PC-3 (cell line): ENCODE data around the gene PACRG. TPM values are rescaled to one million over a fixed set of nuclear protein-coding genes. Genes with fewer than 3 reads are reported as not detected.

ENCODE experiments used
- ATAC-seq: fragments of 200-7000 bp; cut with Tn5 transposase; 2 replicates; pipeline ENCODE4 v1.9.1; 2020; ENCODE audit warnings: mild to moderate bottlenecking, moderate library complexity
- BruUV-seq: library from RNA; stranded (reverse); fragments of 400-500 nt; replicated peaks from 2 replicates; lab custom pipeline; 2021; lab: Mats Ljungman, UMichigan
- CTCF ChIA-PET: fragments of 300-600 bp; sonication (Branson Sonifier 250); formaldehyde crosslinking; loops from one replicate; lab custom pipeline; 2022; ENCODE audit warnings: antibody characterized with exemption; lab: Charles Lee
- POLR2A ChIA-PET: fragments of 300-600 bp; sonication (Branson Sonifier 250); formaldehyde crosslinking; loops from one replicate; lab custom pipeline; 2022; ENCODE audit warnings: antibody characterized with exemption; ENCODE audit not compliant: unreplicated experiment; lab: Charles Lee
- DNase-seq: peaks from one replicate; pipeline ENCODE4 v3.0.0-alpha.2; 2015
- H2AFZ ChIP-seq: fragments of 300-600 bp; sonication (generic); 2 replicates; pipeline ENCODE4 v1.6.0; 2016; ENCODE audit warnings: antibody characterized with exemption, low read length
- H3F3A ChIP-seq: fragments of 300-600 bp; sonication (generic); one replicate; pipeline ENCODE4 v1.6.0; 2017; ENCODE audit warnings: antibody characterized with exemption, low read length, control low read depth, mild to moderate bottlenecking; ENCODE audit not compliant: unreplicated experiment
- H3K27ac ChIP-seq: fragments of 300-600 bp; sonication (generic); 2 replicates; pipeline ENCODE4 v1.5.1; 2016; ENCODE audit warnings: mild to moderate bottlenecking, low read length
- H3K27me3 ChIP-seq: fragments of 300-600 bp; sonication (generic); 2 replicates; pipeline ENCODE4 v1.6.1; 2016; ENCODE audit warnings: low read length, mixed read lengths
- H3K36me3 ChIP-seq: fragments of 300-600 bp; sonication (generic); 2 replicates; pipeline ENCODE4 v1.6.1; 2016; ENCODE audit warnings: low read depth, mixed run types, low read length, mixed read lengths
- H3K4me1 ChIP-seq: fragments of 300-600 bp; sonication (generic); 2 replicates; pipeline ENCODE4 v1.5.1; 2016; ENCODE audit warnings: low read length; ENCODE audit not compliant: insufficient read depth
- H3K4me2 ChIP-seq: fragments of 300-600 bp; sonication (generic); 2 replicates; pipeline ENCODE4 v1.6.0; 2016; ENCODE audit warnings: low read length
- H3K4me3 ChIP-seq: fragments of 300-600 bp; sonication (generic); 2 replicates; pipeline ENCODE4 v1.5.1; 2016; ENCODE audit warnings: mild to moderate bottlenecking, low read length, mixed read lengths
- H3K79me2 ChIP-seq: fragments of 300-600 bp; sonication (generic); 2 replicates; pipeline ENCODE4 v1.6.1; 2017; ENCODE audit warnings: low read length, mixed read lengths
- H3K9ac ChIP-seq: fragments of 300-600 bp; sonication (generic); 2 replicates; pipeline ENCODE4 v1.6.0; 2016; ENCODE audit warnings: mild to moderate bottlenecking, low read length
- H3K9me2 ChIP-seq: fragments of 300-600 bp; sonication (generic); replicated peaks from 2 replicates; pipeline ENCODE4 v1.6.1; 2016; ENCODE audit warnings: mixed run types, low read length, mixed read lengths
- H3K9me3 ChIP-seq: fragments of 300-600 bp; sonication (generic); 2 replicates; pipeline ENCODE4 v1.6.1; 2016; ENCODE audit warnings: low read length, mixed read lengths
- H4K20me1 ChIP-seq: fragments of 300-600 bp; sonication (generic); 2 replicates; pipeline ENCODE4 v1.6.1; 2016; ENCODE audit warnings: low read length, mixed read lengths
- EZH2 ChIP-seq: fragments of 300-600 bp; sonication (generic); IDR thresholded peaks from one replicate; pipeline ENCODE4 v1.6.1; 2017; ENCODE audit warnings: antibody characterized with exemption, mild to moderate bottlenecking, low read length; ENCODE audit not compliant: unreplicated experiment
- EZH2phosphoT487 ChIP-seq: fragments of 300-600 bp; sonication (generic); IDR thresholded peaks from 2 replicates; pipeline ENCODE4 v1.6.1; 2018; ENCODE audit warnings: mild to moderate bottlenecking, antibody characterized with exemption, low read length, borderline replicate concordance
- intact Hi-C: fragments of 100-400 bp; cut with micrococcal nuclease; formaldehyde crosslinking; loops from 2 replicates; pipeline ENCODE4 v1.9.0; 2023
- total RNA-seq: library from RNA; depleted of rRNA; stranded (reverse); fragments of >200 nt; gene quantifications from 2 replicates; pipeline ENCODE4 v1.2.3, GENCODE V29; 2014
- TF ChIP-seq, protein P1 (sequence below): fragments of 300-600 bp; sonication (generic); conservative IDR thresholded peaks from 2 replicates; pipeline ENCODE4 v1.5.1; 2017; ENCODE audit warnings: antibody characterized with exemption, low read depth, mild to moderate bottlenecking, low read length

Gene PACRG
- total RNA-seq, 1 experiment from 2014 or later, result not detected

DNA sequence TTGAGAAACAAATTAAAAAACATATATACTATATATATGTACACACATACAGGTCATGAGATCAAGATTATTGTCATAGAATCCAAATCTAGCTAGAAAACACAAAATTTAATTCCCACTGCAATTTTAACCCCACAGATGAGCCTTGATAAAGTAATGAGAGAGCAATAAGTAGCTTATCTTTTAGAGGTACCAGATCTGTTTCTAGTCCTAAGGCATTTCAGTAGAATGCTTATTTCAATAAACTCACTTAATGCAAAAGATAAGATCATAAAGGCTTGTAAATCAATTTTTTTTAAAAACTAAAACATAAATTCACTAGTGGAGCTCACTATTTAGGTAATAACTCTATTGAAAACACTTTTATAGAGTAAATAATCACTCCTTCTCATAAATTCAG, 47.4 kb upstream of the PACRG start:
- no peaks in the 10 kb centered on the region for H3K9me3 ChIP-seq
- CTCF ChIA-PET, result no interaction called here
- H3K27ac ChIP-seq, result no peak overlapping the region
- POLR2A ChIA-PET, result no interaction called here
- no peak overlapping the region for H3K9ac ChIP-seq
- H2AFZ ChIP-seq, result no peak overlapping the region
- H3K36me3 ChIP-seq, result no peaks in the 10 kb centered on the region
- intact Hi-C loops, result no loop called here
- TF ChIP-seq EZH2 (no peak), EZH2phosphoT487 (no peak)
- TF ChIP-seq, protein P1, sequence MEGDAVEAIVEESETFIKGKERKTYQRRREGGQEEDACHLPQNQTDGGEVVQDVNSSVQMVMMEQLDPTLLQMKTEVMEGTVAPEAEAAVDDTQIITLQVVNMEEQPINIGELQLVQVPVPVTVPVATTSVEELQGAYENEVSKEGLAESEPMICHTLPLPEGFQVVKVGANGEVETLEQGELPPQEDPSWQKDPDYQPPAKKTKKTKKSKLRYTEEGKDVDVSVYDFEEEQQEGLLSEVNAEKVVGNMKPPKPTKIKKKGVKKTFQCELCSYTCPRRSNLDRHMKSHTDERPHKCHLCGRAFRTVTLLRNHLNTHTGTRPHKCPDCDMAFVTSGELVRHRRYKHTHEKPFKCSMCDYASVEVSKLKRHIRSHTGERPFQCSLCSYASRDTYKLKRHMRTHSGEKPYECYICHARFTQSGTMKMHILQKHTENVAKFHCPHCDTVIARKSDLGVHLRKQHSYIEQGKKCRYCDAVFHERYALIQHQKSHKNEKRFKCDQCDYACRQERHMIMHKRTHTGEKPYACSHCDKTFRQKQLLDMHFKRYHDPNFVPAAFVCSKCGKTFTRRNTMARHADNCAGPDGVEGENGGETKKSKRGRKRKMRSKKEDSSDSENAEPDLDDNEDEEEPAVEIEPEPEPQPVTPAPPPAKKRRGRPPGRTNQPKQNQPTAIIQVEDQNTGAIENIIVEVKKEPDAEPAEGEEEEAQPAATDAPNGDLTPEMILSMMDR, result no peak
- no peaks in the 10 kb centered on the region for H3F3A ChIP-seq
- BruUV-seq, result no TSS peak
- no peak overlapping the region for H3K4me2 ChIP-seq
- H3K9me2 ChIP-seq, result no peaks in the 10 kb centered on the region
- no peaks in the 10 kb centered on the region for H3K79me2 ChIP-seq
- DNase-seq (no peak), ATAC-seq (no peak)
- H3K4me1 ChIP-seq, result no peaks in the 10 kb centered on the region
- H3K27me3 ChIP-seq, result no peaks in the 10 kb centered on the region
- H3K4me3 ChIP-seq, result no peak overlapping the region
- no peaks in the 10 kb centered on the region for H4K20me1 ChIP-seq

DNA sequence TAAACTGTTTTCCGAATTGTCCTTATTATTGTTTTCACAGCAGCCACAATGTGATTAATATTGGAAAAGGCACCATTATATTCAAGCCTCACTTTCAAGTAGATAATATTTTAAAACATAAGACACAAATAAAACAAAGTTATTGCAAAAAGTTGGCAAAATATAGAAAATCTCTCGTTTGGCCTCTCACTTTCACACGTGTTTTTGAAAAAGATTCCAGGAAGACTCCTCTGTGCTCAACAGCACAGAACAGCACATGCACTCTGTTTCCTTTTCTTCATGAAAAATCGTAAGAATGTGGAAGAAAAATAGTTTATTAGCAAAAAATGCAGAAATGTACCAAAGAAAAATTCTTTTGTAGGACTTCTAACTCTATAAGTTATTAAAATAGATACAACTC, 46.9 kb upstream of the PACRG start:
- H3K36me3 ChIP-seq, result no peaks in the 10 kb centered on the region
- no peak for ATAC-seq
- no peaks in the 10 kb centered on the region for H3K27me3 ChIP-seq
- H3K4me3 ChIP-seq, result no peak overlapping the region
- H3K9me2 ChIP-seq, result no peaks in the 10 kb centered on the region
- no peaks in the 10 kb centered on the region for H3K4me1 ChIP-seq
- no peaks in the 10 kb centered on the region for H3F3A ChIP-seq
- no peak overlapping the region for H3K4me2 ChIP-seq
- DNase-seq, result no peak
- no peak overlapping the region for H2AFZ ChIP-seq
- no peak overlapping the region for H3K27ac ChIP-seq
- no peak overlapping the region for H3K9ac ChIP-seq
- H4K20me1 ChIP-seq, result no peaks in the 10 kb centered on the region
- ChIA-PET CTCF (no interaction called here), POLR2A (no interaction called here)
- no TSS peak for BruUV-seq
- H3K9me3 ChIP-seq, result no peaks in the 10 kb centered on the region
- no peaks in the 10 kb centered on the region for H3K79me2 ChIP-seq
- intact Hi-C loops, result no loop called here
- TF ChIP-seq EZH2phosphoT487 (no peak), EZH2 (no peak)
- TF ChIP-seq, protein P1, result no peak

GRCh38 chr6:162681447-162681846, 46.3 kb upstream of the PACRG start:
- TF ChIP-seq EZH2phosphoT487, result no peak
- TF ChIP-seq, protein P1, result no peak
- no peak for TF ChIP-seq EZH2
- Histone ChIP-seq H2AFZ (no peak overlapping the region), H3K27ac (no peak overlapping the region), H3K36me3 (no peaks in the 10 kb centered on the region), H3K4me3 (no peak overlapping the region), H3K27me3 (no peaks in the 10 kb centered on the region), H3K9me2 (no peaks in the 10 kb centered on the region), H3K79me2 (no peaks in the 10 kb centered on the region), H4K20me1 (no peaks in the 10 kb centered on the region), H3K4me1 (no peaks in the 10 kb centered on the region), H3K9ac (no peak overlapping the region), H3K9me3 (no peaks in the 10 kb centered on the region), H3F3A (no peaks in the 10 kb centered on the region), H3K4me2 (no peak overlapping the region)
- DNase-seq (no peak), ATAC-seq (no peak)
- no TSS peak for BruUV-seq
- POLR2A ChIA-PET, result no interaction called here
- intact Hi-C loops, result no loop called here
- CTCF ChIA-PET, result no interaction called here
